Left ventricle myocardium inferior (tissue), 1 donor: ENCODE measurements around the gene CHRM2. TPM values are rescaled to one million over a fixed set of nuclear protein-coding genes. Genes with fewer than 3 reads are reported as not detected.

Experiments
- DNase-seq: peaks from one replicate; pipeline ENCODE4 v3.0.0-alpha.2; 2020
- H3K27ac ChIP-seq: fragments of 200-600 bp; replicated peaks from 2 replicates; pipeline ENCODE4 v1.8.0; 2021
- H3K27me3 ChIP-seq: fragments of 200-600 bp; 2 replicates; pipeline ENCODE4 v1.8.0; 2021; ENCODE audit warnings: low read depth
- H3K36me3 ChIP-seq: fragments of 200-600 bp; 2 replicates; pipeline ENCODE4 v1.8.0; 2021
- H3K4me1 ChIP-seq: fragments of 200-600 bp; 2 replicates; pipeline ENCODE4 v1.8.0; 2021
- H3K4me3 ChIP-seq: fragments of 200-600 bp; 2 replicates; pipeline ENCODE4 v1.8.0; 2021; ENCODE audit warnings: mild to moderate bottlenecking, moderate library complexity
- H3K9me3 ChIP-seq: fragments of 200-600 bp; replicated peaks from 2 replicates; pipeline ENCODE4 v1.8.0; 2021
- intact Hi-C: fragments of 100-400 bp; cut with micrococcal nuclease; formaldehyde crosslinking; loops from one replicate; pipeline ENCODE4 v1.11.0; 2022
- total RNA-seq: library from RNA; stranded (reverse); fragmentation: NEBNext Ultra II Directional; extraction: Animal tissue kit (Norgen Biotek cat#: 25700); gene quantifications from one replicate; pipeline ENCODE4 v1.2.1, GENCODE V29; 2021
- TF ChIP-seq, protein P1 (sequence below): fragments of 200-600 bp; IDR thresholded peaks from 2 replicates; pipeline ENCODE4 v1.8.0; 2021; ENCODE audit warnings: antibody characterized with exemption, mild to moderate bottlenecking, borderline replicate concordance
- donor health status: DM: no; HTN: yes; CAD: no; lungs with severe emphysema.

The CHRM2 gene
- total RNA-seq, 1 donor from 2014 or later, result 76.2 TPM

DNA sequence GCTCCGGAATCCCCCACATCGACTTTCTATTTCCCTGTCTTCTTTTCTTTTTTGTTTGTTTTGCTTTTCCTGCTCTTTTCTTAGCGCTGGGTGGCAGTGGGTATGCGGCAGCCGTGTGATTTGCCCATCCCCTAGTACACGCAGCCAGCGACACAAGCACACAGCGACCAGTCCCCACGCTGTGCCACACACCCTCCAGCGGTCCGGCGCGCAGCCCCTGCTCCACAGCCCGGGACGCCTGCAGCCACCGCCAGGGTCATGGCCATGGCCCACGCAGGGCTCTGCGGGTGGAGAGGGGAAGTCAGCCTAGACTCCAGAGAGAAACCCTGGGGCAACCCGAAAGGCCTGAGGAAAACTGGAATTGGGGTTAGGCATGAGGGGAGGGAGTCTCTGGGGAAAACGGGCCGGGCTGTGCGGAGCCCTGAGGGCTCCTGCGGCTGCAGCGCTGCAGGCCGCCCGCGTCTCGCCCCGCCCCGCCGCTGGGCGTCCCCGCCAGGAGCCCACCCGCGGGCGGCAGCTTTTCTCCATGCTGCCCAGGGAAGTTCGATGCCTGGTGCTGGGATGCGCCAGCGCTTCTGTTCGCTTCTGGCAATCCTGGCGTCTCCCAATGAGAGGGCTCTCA lies 2.5 kb downstream of the CHRM2 start:
- Histone ChIP-seq H3K36me3 (no peaks in the 10 kb centered on the region), H3K27me3 (peaks cover 36% of the 10 kb centered on the region), H3K27ac (peak overlapping the region; percentile 83), H3K4me1 (peaks cover 61% of the 10 kb centered on the region), H3K4me3 (peak overlapping the region; percentile 74), H3K9me3 (no peaks in the 10 kb centered on the region)
- TF ChIP-seq, protein P1, sequence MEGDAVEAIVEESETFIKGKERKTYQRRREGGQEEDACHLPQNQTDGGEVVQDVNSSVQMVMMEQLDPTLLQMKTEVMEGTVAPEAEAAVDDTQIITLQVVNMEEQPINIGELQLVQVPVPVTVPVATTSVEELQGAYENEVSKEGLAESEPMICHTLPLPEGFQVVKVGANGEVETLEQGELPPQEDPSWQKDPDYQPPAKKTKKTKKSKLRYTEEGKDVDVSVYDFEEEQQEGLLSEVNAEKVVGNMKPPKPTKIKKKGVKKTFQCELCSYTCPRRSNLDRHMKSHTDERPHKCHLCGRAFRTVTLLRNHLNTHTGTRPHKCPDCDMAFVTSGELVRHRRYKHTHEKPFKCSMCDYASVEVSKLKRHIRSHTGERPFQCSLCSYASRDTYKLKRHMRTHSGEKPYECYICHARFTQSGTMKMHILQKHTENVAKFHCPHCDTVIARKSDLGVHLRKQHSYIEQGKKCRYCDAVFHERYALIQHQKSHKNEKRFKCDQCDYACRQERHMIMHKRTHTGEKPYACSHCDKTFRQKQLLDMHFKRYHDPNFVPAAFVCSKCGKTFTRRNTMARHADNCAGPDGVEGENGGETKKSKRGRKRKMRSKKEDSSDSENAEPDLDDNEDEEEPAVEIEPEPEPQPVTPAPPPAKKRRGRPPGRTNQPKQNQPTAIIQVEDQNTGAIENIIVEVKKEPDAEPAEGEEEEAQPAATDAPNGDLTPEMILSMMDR, result peak; percentile 22
- peak; percentile 23 for DNase-seq
- intact Hi-C loops, result no loop called here

DNA sequence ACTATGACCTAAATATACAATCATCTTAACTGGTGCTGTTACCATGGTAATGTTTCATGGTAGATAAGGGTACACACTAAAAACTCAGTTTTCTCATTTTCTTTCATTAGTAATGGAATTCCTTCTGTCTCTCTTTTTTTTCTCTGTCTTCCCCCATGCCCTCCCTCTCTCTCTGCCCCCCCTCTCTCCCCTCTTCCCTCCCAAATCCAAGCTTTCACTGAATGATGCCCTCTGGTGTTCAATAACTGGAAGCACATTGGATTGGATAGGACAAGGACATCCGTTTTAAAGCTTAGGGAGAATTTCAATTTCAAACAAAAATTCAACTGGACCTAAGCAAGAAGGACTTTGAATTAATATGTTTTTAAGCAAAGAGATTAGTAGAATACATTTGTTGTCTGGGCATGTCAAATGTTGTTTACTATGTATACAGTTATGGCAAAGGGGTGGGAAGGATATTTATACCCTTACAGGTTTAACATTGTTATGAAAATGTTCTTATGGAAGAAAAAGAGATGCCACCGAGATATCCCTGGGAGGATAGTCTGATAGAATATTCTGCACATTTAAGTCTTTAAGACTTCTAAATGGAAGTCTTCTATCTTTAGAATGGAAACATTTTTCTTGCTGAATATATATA lies 6.1 kb downstream of the CHRM2 start:
- intact Hi-C loops, result no loop called here
- Histone ChIP-seq H3K4me3 (no peak overlapping the region), H3K36me3 (no peaks in the 10 kb centered on the region), H3K9me3 (no peaks in the 10 kb centered on the region), H3K27ac (peak overlapping the region; percentile 83), H3K27me3 (peaks cover 21% of the 10 kb centered on the region), H3K4me1 (peaks cover 78% of the 10 kb centered on the region)
- no peak for DNase-seq
- TF ChIP-seq, protein P1, result peak; percentile 29

DNA sequence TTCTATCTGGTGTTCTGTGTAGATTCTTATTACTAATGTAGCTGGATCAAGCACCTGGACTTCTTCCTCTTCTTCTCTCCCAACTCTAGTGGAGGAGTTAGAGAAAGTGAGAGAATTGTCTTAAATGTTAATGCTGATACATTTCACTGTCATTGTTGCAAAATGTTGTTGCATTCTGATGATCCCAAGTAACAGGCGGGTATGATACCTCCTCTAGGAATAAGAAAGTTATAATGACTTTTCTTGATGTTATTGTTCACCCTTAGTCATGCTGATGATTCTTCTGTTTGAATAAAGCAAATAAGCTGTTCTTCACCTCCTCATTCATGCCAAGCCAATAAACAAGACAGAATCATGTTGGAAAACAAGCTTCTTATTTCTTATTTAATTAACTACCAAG lies 9.1 kb downstream of the CHRM2 start:
- peaks cover 55% of the 10 kb centered on the region for H3K4me1 ChIP-seq
- DNase-seq, result no peak
- H3K36me3 ChIP-seq, result no peaks in the 10 kb centered on the region
- H3K9me3 ChIP-seq, result no peaks in the 10 kb centered on the region
- H3K4me3 ChIP-seq, result no peak overlapping the region
- peak overlapping the region; percentile 83 for H3K27ac ChIP-seq
- intact Hi-C loops, result no loop called here
- peaks cover 3% of the 10 kb centered on the region for H3K27me3 ChIP-seq
- TF ChIP-seq, protein P1, result no peak

DNA sequence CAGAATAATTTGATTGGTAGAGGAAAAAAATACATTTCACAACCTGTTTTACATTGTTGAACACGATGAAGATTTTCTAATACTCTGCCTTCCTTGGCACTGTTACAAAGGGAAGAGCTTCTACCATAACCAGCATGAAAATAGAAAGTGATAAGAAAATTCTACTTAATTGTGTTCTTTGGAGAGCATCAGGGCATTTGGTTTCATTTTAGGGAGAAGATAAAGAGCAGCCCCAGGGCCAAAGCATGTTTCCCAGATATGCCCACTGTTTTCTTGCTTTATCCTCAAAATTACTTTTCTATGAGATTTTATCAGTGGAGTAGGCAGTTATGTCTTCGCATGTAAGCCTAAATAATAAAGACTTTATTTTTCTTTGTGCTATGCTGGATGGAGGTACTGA lies 9.5 kb downstream of the CHRM2 start:
- no peak for DNase-seq
- H3K4me1 ChIP-seq, result peaks cover 55% of the 10 kb centered on the region
- intact Hi-C loops, result no loop called here
- no peaks in the 10 kb centered on the region for H3K36me3 ChIP-seq
- H3K27me3 ChIP-seq, result peaks cover 1% of the 10 kb centered on the region
- no peak overlapping the region for H3K4me3 ChIP-seq
- peak overlapping the region; percentile 83 for H3K27ac ChIP-seq
- TF ChIP-seq, protein P1, result no peak
- no peaks in the 10 kb centered on the region for H3K9me3 ChIP-seq

DNA sequence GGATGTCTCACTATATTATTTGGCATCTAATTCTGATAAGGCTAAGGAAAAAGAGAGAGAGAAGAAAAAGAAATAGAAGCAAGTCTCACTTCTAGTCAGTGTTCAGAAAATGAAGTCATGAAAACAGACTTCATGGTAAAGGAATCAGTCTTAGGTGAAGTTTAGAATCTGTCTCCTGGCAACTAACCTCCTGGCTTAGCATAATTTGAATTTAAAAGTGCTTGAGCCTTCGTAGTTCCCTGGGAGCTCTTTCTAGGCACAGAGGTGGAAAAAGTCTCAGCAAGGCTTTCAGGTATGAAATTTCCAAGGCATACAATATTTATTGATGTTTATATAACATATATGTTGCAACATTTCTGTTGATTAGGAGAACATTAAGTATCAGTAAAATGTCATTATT lies 10.4 kb downstream of the CHRM2 start:
- Histone ChIP-seq H3K27ac (peak overlapping the region; percentile 83), H3K36me3 (no peaks in the 10 kb centered on the region), H3K4me3 (no peak overlapping the region), H3K9me3 (no peaks in the 10 kb centered on the region), H3K27me3 (no peaks in the 10 kb centered on the region), H3K4me1 (peaks cover 55% of the 10 kb centered on the region)
- TF ChIP-seq, protein P1, result no peak
- intact Hi-C loops, result no loop called here
- DNase-seq, result no peak
